Measurements from ENCODE around the gene RYR3.

The RYR3 gene

DNA sequence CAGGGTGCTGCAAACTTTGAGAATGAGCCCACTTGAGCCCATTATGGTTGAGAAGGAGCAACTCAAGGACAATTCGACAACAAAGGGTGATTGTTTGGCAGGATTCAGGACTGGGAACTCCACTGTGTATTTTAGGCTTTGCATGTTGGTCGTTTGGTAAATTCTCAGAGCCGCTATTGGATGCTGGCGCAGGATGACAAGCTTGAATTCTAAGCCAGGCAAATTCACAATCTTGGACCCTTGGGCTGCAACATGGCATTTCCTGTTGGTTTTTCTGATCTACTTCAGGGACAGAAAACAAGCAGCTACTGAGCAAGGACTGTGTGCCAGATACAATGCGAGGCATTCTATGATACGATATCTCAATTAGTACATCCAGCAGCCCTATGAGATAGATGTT lies 82.8 kb downstream of the RYR3 start:
- DNase-seq = no peak

DNA sequence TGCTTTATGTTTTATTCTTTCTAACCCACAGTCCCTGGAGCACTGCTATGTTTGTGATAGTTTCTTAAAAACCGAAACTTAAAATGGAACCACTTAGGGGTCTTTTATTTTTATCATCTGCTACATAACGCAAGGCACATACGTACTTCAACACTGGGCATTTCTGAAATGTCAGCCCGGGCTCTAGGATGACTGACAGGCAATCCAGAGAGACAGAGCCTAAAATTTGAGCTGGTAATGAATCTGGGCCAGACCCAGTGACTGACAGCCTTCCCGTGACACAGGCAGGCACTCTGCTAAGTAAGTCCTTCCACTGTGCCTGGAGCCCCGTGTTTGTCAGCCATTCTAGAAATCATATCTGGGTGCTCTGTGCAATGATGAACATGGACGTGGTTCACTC lies 84.6 kb downstream of the RYR3 start:
- DNase-seq = no peak

DNA sequence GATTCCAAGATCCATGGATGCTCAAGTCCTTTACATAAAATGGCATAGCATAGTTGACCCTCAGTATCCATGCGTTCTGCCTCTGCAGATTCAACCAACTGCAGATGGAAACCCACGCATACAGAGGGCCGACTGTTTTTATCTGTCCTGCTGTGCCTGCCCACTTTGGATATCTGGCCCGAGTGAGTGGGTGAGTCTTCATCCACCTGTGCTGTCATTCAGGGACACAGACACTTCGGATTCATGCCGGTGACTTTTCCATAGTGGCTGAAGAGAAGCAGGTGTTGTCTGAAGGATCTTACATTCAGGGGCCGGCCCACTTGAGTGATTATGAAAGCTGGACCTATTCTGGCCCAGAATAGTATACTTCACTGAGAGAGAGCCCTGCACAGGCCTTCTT lies 85.1 kb downstream of the RYR3 start:
- no peak for DNase-seq

DNA sequence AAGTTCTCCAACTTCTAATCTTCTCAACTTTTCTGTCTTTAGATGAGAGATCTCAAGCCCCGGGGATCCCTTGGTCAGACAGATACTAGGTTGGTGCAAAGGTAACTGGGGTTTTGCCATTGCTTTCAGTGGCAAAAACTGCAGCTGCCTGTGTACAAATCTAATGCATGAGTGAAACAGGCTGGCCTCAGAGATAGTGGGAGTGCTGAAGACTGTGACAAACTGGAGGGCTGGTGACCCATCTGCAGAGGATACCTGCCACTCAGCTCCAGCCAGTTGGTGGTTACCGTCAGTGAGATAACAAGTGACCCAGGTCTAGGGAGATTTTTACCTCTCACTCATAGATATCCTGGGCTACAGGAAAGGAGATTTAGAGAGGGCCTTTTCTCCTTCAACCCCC lies 85.7 kb downstream of the RYR3 start:
- DNase-seq = no peak

DNA sequence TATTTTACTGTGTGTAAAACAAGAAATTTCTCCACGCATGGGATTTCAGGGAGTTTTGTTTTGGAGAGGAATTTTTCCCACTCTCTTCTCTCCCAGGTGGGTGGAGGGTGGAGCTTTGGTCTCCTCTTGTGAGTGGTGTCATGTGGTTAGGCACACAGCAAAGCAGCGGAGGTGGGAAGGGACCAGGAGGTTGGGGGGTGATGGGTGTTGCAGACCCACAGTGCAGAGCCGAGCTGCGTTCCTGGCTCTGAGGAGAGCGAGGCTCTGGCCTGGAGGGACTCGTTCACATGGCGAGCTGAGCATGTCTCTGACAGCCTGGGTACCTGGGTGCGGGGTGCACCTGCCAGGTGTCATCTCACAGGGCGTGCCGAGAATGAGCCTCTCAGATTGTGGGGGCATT lies 87.8 kb downstream of the RYR3 start:
- DNase-seq = no peak

DNA sequence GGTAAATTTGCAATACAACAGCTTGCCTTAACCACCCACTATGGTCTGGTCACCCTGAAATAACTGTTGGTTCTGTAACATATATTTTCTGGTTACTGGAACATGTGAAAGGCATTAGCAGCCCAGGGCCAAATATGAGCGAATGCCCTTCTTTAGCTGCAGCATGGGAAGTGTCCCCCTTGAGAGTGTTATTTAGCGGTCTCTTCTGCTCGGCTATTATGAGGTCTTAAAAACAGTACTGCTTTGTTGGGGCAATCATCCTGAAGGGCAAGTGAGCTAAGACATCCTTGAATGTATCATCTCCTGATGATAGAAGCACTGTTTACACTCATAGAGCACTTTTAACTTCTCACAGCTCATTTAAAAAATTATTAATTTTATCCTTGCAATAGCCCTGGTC lies 90.2 kb downstream of the RYR3 start:
- no peak for DNase-seq

GRCh38 chr15:33402600-33402999 lies 91.8 kb downstream of the RYR3 start:
- DNase-seq = no peak

- DNase-seq = no peak
Observed at GRCh38 chr15:33405096-33405495, 94.3 kb downstream of the RYR3 start.

GRCh38 chr15:33411596-33412540 lies 101.1 kb downstream of the RYR3 start:
- no peak for DNase-seq

DNA sequence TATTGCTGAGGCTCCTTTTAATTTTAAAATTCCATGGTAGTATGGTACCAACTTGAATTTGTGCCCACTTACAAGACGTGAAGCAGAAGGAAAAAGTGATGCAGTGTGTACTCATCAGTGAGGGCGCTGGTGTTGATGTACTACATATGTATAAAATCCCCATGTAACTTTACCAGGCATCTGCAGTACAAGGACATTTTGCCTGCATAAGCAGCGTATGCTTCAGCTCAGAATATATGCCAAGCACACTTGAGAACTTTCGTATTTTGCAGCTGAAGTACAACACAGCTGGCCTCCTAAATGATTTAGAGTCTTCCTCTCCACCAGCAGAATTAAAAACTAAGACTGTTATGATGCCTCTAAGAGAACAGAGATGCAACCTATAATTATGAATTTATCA lies 108.9 kb downstream of the RYR3 start:
- DNase-seq = no peak

DNA sequence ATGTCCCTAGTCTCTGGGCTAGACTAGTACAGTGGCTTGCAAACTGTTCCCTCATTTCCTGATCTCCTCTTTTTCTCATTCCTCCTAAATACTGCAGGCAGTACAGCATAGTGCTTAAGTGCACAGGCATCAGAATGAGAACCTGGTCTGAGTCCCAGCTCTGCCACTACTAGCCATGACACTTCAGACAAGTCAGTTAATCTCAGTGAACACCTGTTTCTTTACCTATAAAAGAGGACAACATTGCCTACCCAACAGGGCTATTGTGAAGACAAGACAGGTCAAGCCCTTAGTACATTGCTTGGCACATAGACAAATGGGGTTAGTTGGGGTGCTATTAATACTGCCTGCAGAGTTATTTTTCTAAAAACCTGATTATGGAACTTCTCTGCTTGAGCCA lies 113.3 kb downstream of the RYR3 start:
- no peak for DNase-seq

GRCh38 chr15:33425142-33425541 lies 114.4 kb downstream of the RYR3 start:
- no peak for DNase-seq

DNA sequence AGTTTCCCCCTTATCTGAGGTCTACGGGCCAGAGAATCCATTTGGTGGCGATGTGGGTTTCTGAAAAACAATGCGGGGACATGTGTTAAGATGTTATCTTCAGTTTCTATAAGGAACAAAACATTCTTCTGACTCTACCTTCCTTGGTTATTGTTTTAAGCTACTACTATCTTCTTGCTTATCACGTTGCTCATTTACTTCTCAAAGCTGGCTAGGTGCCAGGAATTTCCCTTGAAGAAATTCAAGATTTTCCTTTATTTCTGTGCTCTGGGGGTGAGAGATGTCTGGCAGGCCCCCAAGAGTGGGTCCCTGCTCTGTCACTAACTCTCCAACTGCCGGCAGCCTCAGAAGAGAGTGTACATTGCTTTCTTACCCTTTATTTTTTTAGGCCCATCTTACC lies 119.8 kb downstream of the RYR3 start:
- no peak for DNase-seq

GRCh38 chr15:33433821-33434220 lies 123.1 kb downstream of the RYR3 start:
- no peak for DNase-seq

GRCh38 chr15:33438396-33438795 lies 127.6 kb downstream of the RYR3 start:
- no peak for DNase-seq

GRCh38 chr15:33440900-33441299 lies 130.1 kb downstream of the RYR3 start:
- DNase-seq = no peak

- DNase-seq = no peak
Observed at GRCh38 chr15:33442449-33442848, 131.7 kb downstream of the RYR3 start.

- DNase-seq = no peak
Observed at GRCh38 chr15:33443708-33444107, 132.9 kb downstream of the RYR3 start.

GRCh38 chr15:33445984-33446383 lies 135.2 kb downstream of the RYR3 start:
- no peak for DNase-seq

GRCh38 chr15:33448151-33448550 lies 137.4 kb downstream of the RYR3 start:
- DNase-seq = no peak

GRCh38 chr15:33448961-33449606 lies 138.3 kb downstream of the RYR3 start:
- no peak for DNase-seq

DNA sequence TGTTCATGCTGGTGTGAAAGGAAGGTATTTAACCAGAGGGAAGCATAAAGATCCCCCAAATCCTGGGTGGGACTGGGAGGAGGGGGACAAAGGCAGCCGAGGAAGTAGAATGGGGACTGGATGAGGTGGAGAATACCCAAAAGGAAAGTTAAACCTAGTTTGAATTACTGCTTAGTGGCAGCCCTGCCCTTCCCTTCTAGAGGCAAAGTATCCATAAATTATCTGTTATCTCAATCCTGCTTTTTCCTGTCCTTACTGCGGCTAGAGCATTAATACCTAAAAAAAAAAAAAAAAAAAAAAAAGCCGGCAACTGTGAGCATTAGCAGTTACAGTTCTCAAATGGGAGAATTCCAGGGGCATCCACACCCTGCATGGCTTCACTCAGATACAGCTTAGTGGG lies 139.0 kb downstream of the RYR3 start:
- DNase-seq = no peak

- DNase-seq = no peak
Observed at GRCh38 chr15:33451385-33451784, 140.6 kb downstream of the RYR3 start.

- DNase-seq = no peak
Observed at GRCh38 chr15:33453761-33454160, 143.0 kb downstream of the RYR3 start.

- no peak for DNase-seq
Observed at GRCh38 chr15:33454346-33454745, 143.6 kb downstream of the RYR3 start.

All from suppressor macrophage treated with lipopolysaccharide for 4 hours (primary cell).